ENCODE measurements around the gene RABGAP1L.
"Not testable (repeated sequence)": the region's sequence is repeated elsewhere in the genome, so short reads cannot be mapped to it uniquely, and the experiment has no call there.

The RABGAP1L gene

GRCh38 chr1:174584071-174584470, 424.8 kb downstream of the RABGAP1L start:
- no peak for DNase-seq (ENCODE audit: low read depth)

- not testable (repeated sequence) for DNase-seq (ENCODE audit: low read depth)
Measured at GRCh38 chr1:174588618-174589017, 429.3 kb downstream of the RABGAP1L start.

GRCh38 chr1:174605198-174605597, 445.9 kb downstream of the RABGAP1L start:
- no peak for DNase-seq (ENCODE audit: low read depth)

- no peak for DNase-seq (ENCODE audit: low read depth)
Measured at GRCh38 chr1:174606471-174606870, 447.2 kb downstream of the RABGAP1L start.

GRCh38 chr1:174617905-174618304, 458.6 kb downstream of the RABGAP1L start:
- DNase-seq (ENCODE audit: low read depth): not testable (repeated sequence)

- DNase-seq (ENCODE audit: low read depth): no peak
Measured at GRCh38 chr1:174623324-174624035, 464.2 kb downstream of the RABGAP1L start.

GRCh38 chr1:174626031-174627025, 467.0 kb downstream of the RABGAP1L start:
- no peak for DNase-seq (ENCODE audit: low read depth)

GRCh38 chr1:174637487-174637886, 478.2 kb downstream of the RABGAP1L start:
- DNase-seq (ENCODE audit: low read depth): no peak

- no peak for DNase-seq (ENCODE audit: low read depth)
Measured at GRCh38 chr1:174639461-174639860, 480.1 kb downstream of the RABGAP1L start.

- no peak for DNase-seq (ENCODE audit: low read depth)
Measured at GRCh38 chr1:174640783-174641182, 481.5 kb downstream of the RABGAP1L start.

GRCh38 chr1:174642393-174642792, 483.1 kb downstream of the RABGAP1L start:
- no peak for DNase-seq (ENCODE audit: low read depth)

- DNase-seq (ENCODE audit: low read depth): no peak
Measured at GRCh38 chr1:174643206-174643605, 483.9 kb downstream of the RABGAP1L start.

GRCh38 chr1:174649572-174649971, 490.3 kb downstream of the RABGAP1L start:
- DNase-seq (ENCODE audit: low read depth): not testable (repeated sequence)

- no peak for DNase-seq (ENCODE audit: low read depth)
Measured at GRCh38 chr1:174652569-174653280, 493.4 kb downstream of the RABGAP1L start.

GRCh38 chr1:174654560-174654959, 495.2 kb downstream of the RABGAP1L start:
- DNase-seq (ENCODE audit: low read depth): no peak

GRCh38 chr1:174656409-174657059, 497.2 kb downstream of the RABGAP1L start:
- DNase-seq (ENCODE audit: low read depth): no peak

- no peak for DNase-seq (ENCODE audit: low read depth)
Measured at GRCh38 chr1:174657411-174657810, 498.1 kb downstream of the RABGAP1L start.

- no peak for DNase-seq (ENCODE audit: low read depth)
Measured at GRCh38 chr1:174657893-174658292, 498.6 kb downstream of the RABGAP1L start.

- no peak for DNase-seq (ENCODE audit: low read depth)
Measured at GRCh38 chr1:174659823-174660222, 500.5 kb downstream of the RABGAP1L start.

GRCh38 chr1:174660476-174660875, 501.2 kb downstream of the RABGAP1L start:
- DNase-seq (ENCODE audit: low read depth): no peak

GRCh38 chr1:174663358-174663757, 504.0 kb downstream of the RABGAP1L start:
- no peak for DNase-seq (ENCODE audit: low read depth)

GRCh38 chr1:174666248-174666647, 506.9 kb downstream of the RABGAP1L start:
- DNase-seq (ENCODE audit: low read depth): no peak

Measured in stimulated activated CD8-positive, alpha-beta memory T cell treated with anti-CD3 and anti-CD28 coated beads, Interleukin-12 subunit alpha, Interleukin-12 subunit beta, amount 100 ng/mL, for 4 hours (primary cell).